Tibial nerve (tissue), 3 donors: ENCODE measurements around the gene SMIM32.

ENCODE experiments used
- POLR2A ChIP-seq, 2 donors: fragments of 450-650 bp; IDR thresholded peaks; one replicate each; pipeline ENCODE4 v1.6.1; 2017; ENCODE audit warnings: antibody characterized with exemption in 2 of 2, mild to moderate bottlenecking in 2 of 2, moderate library complexity in 2 of 2
- TF ChIP-seq, protein P1 (sequence below), 5 experiments: fragments of 200-600 bp in 3 of 5; fragments of 450-650 bp in 2 of 5; sonication (generic) in 3 of 5; IDR thresholded peaks; one replicate each; pipeline ENCODE4 v1.5.1; 2016 to 2019; ENCODE audit warnings: antibody characterized with exemption in 5 of 5, mild to moderate bottlenecking in 3 of 5, moderate library complexity in 2 of 5

DNA sequence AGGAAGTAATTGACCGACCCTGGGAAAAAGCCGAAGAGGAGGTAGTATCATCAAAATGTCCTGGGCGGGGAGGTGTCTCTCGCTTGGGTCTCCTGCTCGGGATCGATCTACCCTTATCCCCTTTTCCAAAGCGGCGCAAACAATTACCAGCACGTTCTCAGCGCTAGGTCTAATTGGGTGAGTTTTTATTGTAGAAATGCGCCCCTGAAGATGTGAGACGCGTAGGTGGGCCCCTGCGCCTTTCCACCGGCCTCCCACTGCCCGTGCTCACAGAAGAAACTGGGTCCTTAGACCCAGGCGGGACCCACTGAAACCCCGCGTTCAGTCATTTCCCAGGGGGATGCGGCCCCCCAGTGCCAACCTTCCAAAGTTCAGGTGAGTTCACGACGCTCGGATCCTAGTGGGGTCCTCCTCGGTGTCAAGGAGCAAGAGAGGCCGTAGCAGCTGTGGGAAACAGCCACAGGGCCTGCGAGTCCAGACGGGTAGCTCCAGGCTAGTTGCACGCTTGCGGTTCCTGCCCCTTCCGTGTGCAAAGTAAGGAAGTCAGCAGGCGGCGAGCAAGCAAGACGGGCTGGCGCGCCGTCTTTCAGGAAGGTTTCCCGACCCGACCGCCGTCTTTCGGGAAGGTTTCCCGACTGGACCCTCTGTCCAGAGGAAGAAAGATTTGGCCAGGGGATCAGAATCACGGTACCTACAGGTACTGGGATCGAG is 1.5 kb downstream of the SMIM32 start:
- TF ChIP-seq, protein P1, sequence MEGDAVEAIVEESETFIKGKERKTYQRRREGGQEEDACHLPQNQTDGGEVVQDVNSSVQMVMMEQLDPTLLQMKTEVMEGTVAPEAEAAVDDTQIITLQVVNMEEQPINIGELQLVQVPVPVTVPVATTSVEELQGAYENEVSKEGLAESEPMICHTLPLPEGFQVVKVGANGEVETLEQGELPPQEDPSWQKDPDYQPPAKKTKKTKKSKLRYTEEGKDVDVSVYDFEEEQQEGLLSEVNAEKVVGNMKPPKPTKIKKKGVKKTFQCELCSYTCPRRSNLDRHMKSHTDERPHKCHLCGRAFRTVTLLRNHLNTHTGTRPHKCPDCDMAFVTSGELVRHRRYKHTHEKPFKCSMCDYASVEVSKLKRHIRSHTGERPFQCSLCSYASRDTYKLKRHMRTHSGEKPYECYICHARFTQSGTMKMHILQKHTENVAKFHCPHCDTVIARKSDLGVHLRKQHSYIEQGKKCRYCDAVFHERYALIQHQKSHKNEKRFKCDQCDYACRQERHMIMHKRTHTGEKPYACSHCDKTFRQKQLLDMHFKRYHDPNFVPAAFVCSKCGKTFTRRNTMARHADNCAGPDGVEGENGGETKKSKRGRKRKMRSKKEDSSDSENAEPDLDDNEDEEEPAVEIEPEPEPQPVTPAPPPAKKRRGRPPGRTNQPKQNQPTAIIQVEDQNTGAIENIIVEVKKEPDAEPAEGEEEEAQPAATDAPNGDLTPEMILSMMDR (IDR thresholded peaks at IDR 0.05), result no peak
- no peak for TF ChIP-seq POLR2A (IDR thresholded peaks at IDR 0.05)
